ENCODE data around the gene LTA4H. TPM values are rescaled to one million over a fixed set of nuclear protein-coding genes. Genes with fewer than 3 reads are reported as not detected.

LTA4H gene
- total RNA-seq, 1 donor from 2014 or later = 69.4 TPM

DNA sequence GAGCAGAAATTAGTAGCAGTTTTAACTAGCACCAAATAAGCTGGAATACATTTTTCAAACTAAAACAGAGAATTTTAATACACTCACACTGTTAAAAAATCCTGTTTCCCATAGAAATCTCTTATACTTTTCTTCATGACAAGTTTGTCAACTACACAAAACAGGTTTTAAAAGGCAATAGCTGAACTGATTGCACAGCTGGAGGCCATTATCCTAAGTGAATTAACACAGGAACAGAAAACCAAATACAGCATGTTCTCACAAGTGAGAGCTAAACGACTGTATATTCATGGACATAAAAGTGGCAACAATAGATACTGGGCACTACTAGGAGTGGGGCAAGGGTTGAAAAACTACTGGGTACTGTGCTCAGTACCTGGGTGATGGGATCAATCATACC is 27.7 kb downstream of the LTA4H start:
- DNase-seq (ENCODE audit: extremely low spot score, unreplicated experiment) = no peak
- Mint-ChIP-seq H3K27me3 (ENCODE audit: unreplicated experiment) (no peaks in the 10 kb centered on the region), H3K36me3 (ENCODE audit: unreplicated experiment) (peaks cover 45% of the 10 kb centered on the region), H3K9me3 (ENCODE audit: unreplicated experiment) (no peaks in the 10 kb centered on the region), H3K27ac (ENCODE audit: unreplicated experiment) (no peak overlapping the region), H3K4me1 (ENCODE audit: unreplicated experiment) (no peaks in the 10 kb centered on the region), H3K4me3 (ENCODE audit: unreplicated experiment) (no peak overlapping the region)
- no peak for TF ChIP-seq CTCF (IDR thresholded peaks at IDR 0.05)

DNA sequence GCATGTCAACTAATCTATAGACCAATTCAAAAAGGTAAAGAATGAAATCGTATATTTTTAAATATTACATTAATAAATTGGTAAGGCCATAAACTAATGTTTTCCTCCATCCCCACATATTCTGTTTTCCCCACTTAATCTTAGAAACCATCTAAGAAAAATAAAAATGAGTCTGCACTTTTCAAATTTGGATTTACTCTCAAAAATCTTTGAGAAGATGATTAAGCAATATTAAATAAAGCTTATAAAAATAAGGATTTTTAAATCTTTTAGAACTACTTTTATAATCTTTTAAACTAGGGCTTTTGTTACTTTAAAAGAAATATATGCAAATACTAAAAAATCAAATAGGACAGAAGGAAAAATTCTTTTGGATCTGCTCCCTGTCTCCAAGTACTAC is 28.7 kb downstream of the LTA4H start:
- no peak overlapping the region for H3K4me3 Mint-ChIP-seq (ENCODE audit: unreplicated experiment)
- no peaks in the 10 kb centered on the region for H3K4me1 Mint-ChIP-seq (ENCODE audit: unreplicated experiment)
- no peak overlapping the region for H3K27ac Mint-ChIP-seq (ENCODE audit: unreplicated experiment)
- H3K27me3 Mint-ChIP-seq (ENCODE audit: unreplicated experiment) = no peaks in the 10 kb centered on the region
- no peaks in the 10 kb centered on the region for H3K9me3 Mint-ChIP-seq (ENCODE audit: unreplicated experiment)
- DNase-seq (ENCODE audit: extremely low spot score, unreplicated experiment) = no peak
- no peak for TF ChIP-seq CTCF (IDR thresholded peaks at IDR 0.05)
- peaks cover 44% of the 10 kb centered on the region for H3K36me3 Mint-ChIP-seq (ENCODE audit: unreplicated experiment)

- Mint-ChIP-seq H3K27me3 (ENCODE audit: unreplicated experiment) (no peaks in the 10 kb centered on the region), H3K9me3 (ENCODE audit: unreplicated experiment) (no peaks in the 10 kb centered on the region), H3K4me3 (ENCODE audit: unreplicated experiment) (no peak overlapping the region), H3K4me1 (ENCODE audit: unreplicated experiment) (no peaks in the 10 kb centered on the region), H3K27ac (ENCODE audit: unreplicated experiment) (no peak overlapping the region), H3K36me3 (ENCODE audit: unreplicated experiment) (peaks cover 30% of the 10 kb centered on the region)
- no peak for TF ChIP-seq CTCF (IDR thresholded peaks at IDR 0.05)
- no peak for DNase-seq (ENCODE audit: extremely low spot score, unreplicated experiment)
These were observed 34.5 kb downstream of the LTA4H start for GRCh38 chr12:96000858-96001257.

- Mint-ChIP-seq H3K36me3 (ENCODE audit: unreplicated experiment) (peaks cover 18% of the 10 kb centered on the region), H3K4me1 (ENCODE audit: unreplicated experiment) (no peaks in the 10 kb centered on the region), H3K4me3 (ENCODE audit: unreplicated experiment) (no peak overlapping the region), H3K27ac (ENCODE audit: unreplicated experiment) (no peak overlapping the region), H3K9me3 (ENCODE audit: unreplicated experiment) (no peaks in the 10 kb centered on the region), H3K27me3 (ENCODE audit: unreplicated experiment) (no peaks in the 10 kb centered on the region)
- no peak for DNase-seq (ENCODE audit: extremely low spot score, unreplicated experiment)
- TF ChIP-seq CTCF (IDR thresholded peaks at IDR 0.05) = no peak
These were observed 35.9 kb downstream of the LTA4H start for GRCh38 chr12:95999484-95999883.

DNA sequence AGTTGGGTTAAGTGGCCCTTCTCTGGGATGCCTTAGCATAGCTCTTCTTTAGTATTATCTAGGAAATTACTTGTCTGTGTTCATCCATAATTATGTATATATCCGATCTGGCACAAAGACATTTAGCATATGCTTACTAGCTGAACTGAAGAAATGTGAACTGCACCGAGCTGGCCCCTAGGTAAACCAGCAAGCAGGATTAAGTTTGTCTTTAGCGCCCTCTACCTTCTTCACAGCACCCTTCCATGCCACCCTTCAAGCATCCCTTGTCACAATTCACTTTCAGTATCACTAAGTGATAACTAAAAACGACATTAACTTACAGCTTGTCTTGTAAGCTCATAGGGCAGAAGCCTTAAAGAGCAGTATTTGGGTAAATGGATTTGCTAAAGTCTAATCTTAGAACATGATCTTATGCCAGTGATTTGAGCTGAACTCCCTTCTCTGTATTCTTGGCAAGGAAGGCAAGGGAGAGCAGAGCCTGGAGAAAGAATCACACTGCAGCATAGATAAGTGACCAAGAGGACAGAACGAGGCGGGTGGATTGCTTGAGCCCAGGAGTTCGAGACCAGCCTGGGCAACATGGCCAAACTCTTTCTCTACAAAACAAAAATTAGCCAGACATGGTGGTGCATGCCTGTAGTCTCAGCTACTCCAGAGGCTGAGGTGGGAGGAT is 36.6 kb downstream of the LTA4H start:
- H3K36me3 Mint-ChIP-seq (ENCODE audit: unreplicated experiment) = peaks cover 14% of the 10 kb centered on the region
- no peaks in the 10 kb centered on the region for H3K9me3 Mint-ChIP-seq (ENCODE audit: unreplicated experiment)
- TF ChIP-seq CTCF (IDR thresholded peaks at IDR 0.05) = peak; percentile 77
- H3K27ac Mint-ChIP-seq (ENCODE audit: unreplicated experiment) = no peak overlapping the region
- no peak for DNase-seq (ENCODE audit: extremely low spot score, unreplicated experiment)
- H3K4me1 Mint-ChIP-seq (ENCODE audit: unreplicated experiment) = no peaks in the 10 kb centered on the region
- H3K4me3 Mint-ChIP-seq (ENCODE audit: unreplicated experiment) = no peak overlapping the region
- no peaks in the 10 kb centered on the region for H3K27me3 Mint-ChIP-seq (ENCODE audit: unreplicated experiment)
